Heart right ventricle (tissue), 16 donors: ENCODE data around the gene SPACA7. TPM values are rescaled to one million over a fixed set of nuclear protein-coding genes. Genes with fewer than 3 reads are reported as not detected.

Experiments used
- ATAC-seq, 8 donors: fragments of 200-7000 bp; cut with Tn5 transposase; one replicate each; pipeline ENCODE4 v1.9.1; 2020; ENCODE audit warnings: mild to moderate bottlenecking in 8 of 8, moderate library complexity in 8 of 8, moderate number of reproducible peaks in 1 of 8
- DNase-seq, 2 donors: peaks; one replicate each; pipeline ENCODE4 v3.0.0-alpha.2; 2020
- H3K27ac ChIP-seq, 10 donors: fragments of 200-600 bp; sonication (generic) in 2 of 10; one replicate each; pipeline versions ENCODE4 v1.5.0 to v1.8.0; 2020 to 2022; ENCODE audit warnings: mild to moderate bottlenecking in 3 of 10
- H3K27me3 ChIP-seq, 7 donors: fragments of 200-600 bp; one replicate each; pipeline ENCODE4 v1.8.0; 2021 to 2022; ENCODE audit warnings: mild to moderate bottlenecking in 2 of 7
- H3K36me3 ChIP-seq, 9 donors: fragments of 200-600 bp; sonication (generic) in 1 of 9; one replicate each; pipeline versions ENCODE4 v1.5.0 to v1.8.0; 2020 to 2022; ENCODE audit warnings: mild to moderate bottlenecking in 2 of 9
- H3K4me1 ChIP-seq, 9 donors: fragments of 200-600 bp; sonication (generic) in 1 of 9; one replicate each; pipeline versions ENCODE4 v1.5.0 to v1.8.0; 2020 to 2022; ENCODE audit warnings: mild to moderate bottlenecking in 4 of 9
- H3K4me3 ChIP-seq, 10 donors: fragments of 200-600 bp; sonication (generic) in 2 of 10; one replicate each; pipeline versions ENCODE4 v1.5.0 to v1.8.0; 2020 to 2022; ENCODE audit warnings: mild to moderate bottlenecking in 7 of 10, moderate library complexity in 2 of 10
- H3K9me3 ChIP-seq, 11 donors: fragments of 200-600 bp in 10 of 11; sonication (generic) in 2 of 11; one replicate each; pipeline versions ENCODE4 v1.5.0 to v1.8.0; 2013 to 2022; ENCODE audit warnings: mild to moderate bottlenecking in 2 of 11, control low read depth in 1 of 11, moderate library complexity in 1 of 11
- CTCF ChIP-seq, 9 donors: fragments of 200-600 bp; sonication (generic) in 2 of 9; IDR thresholded peaks; one replicate each; pipeline versions ENCODE4 v1.5.0 to v1.8.0; 2021 to 2022; ENCODE audit warnings: antibody characterized with exemption in 9 of 9, mild to moderate bottlenecking in 5 of 9, moderate library complexity in 1 of 9
- WGBS, 2 donors: extraction: QIAGEN DNeasy Blood & Tissue Kit; methylation state at CpG; one replicate each; pipeline ENCODE4 v1.1.7; 2013; ENCODE audit warnings: inconsistent platforms in 1 of 2; 5-methylcytosine and 5-hydroxymethylcytosine counted together
- intact Hi-C, 10 donors: fragments of 100-400 bp; cut with DNase I; formaldehyde crosslinking; loops; one replicate each; pipeline versions ENCODE4 v1.11.1 to v1.14.2; 2022
- polyA plus RNA-seq, 2 donors: library from polyadenylated mRNA; stranded (reverse); fragments of 200-250 nt; gene quantifications; one replicate each; pipeline ENCODE4 v1.2.3, GENCODE V29; 2013
- total RNA-seq, 10 donors: library from RNA; stranded (reverse); fragmentation: NEBNext Ultra II Directional in 3 of 10; extraction: Animal tissue kit (Norgen Biotek cat#: 25700) in 3 of 10; gene quantifications; one replicate each; pipeline versions ENCODE4 v1.2.1 to v1.2.4, GENCODE V29; 2021 to 2023
- donor health status: Arrhythmogenic right ventricular cardiomyopathy.
- donor health status: ischemic (EF 13 %, LVEDD 7.1; RV severe dilation, severe dysfunction).
- donor health status: healthy with polysubstance abuse.
- donor health status: DM: no; HTN: yes; CAD: no.
- donor health status: DM: no; HTN: no; CAD: no.
- donor health status: ischemic (EF 25% LVEDD 6.9; RV normal size, moderate dysfunction).
- donor health status: ischemic (EF 25% LVEDD 5.7; RV mildly dilated, moderate dysfunction).
- donor health status: healthy.
- donor health status: DM: yes; HTN: yes; CAD: no.
- donor health status: Ischemic cardiomyopathy.
- donor health status: ischemic (EF 35%, LVEDD 5.7; RV mildly dilated, moderate dysfunction).
- donor health status: nonischemic (EF 11% LVEDD 7.7; RV severe dilation, severe dysfunction).
- donor health status: DM: yes; HTN: yes; CAD: no.
- donor health status: PGD.
- donor health status: ischemic (EF 29% LVEDD 5.4; RV normal size, mild dysfunction).
- donor health status: nonischemic (EF 23%, LVEDD 6.1; RV moderate dilation, normal function).

The SPACA7 gene
- total and polyA plus RNA-seq, 12 donors: not detected

GRCh38 chr13:112453207-112453829 is 77.2 kb downstream of the SPACA7 start:
- Histone ChIP-seq H3K27ac (no peak overlapping the region), H3K4me3 (no peak overlapping the region), H3K9me3 (no peaks in the 10 kb centered on the region), H3K36me3 (no peaks in the 10 kb centered on the region), H3K27me3 (peaks cover 0 to 27% (median 20%) of the 10 kb centered on the region in 7 donors), H3K4me1 (no peaks in the 10 kb centered on the region)
- intact Hi-C loops: no loop called here
- ATAC-seq (no peak), DNase-seq (no peak)
- TF ChIP-seq CTCF (IDR thresholded peaks at IDR 0.05): no peak
- 89% methylated on average over 32 of the region's 32 CpGs for WGBS, 2 donors

GRCh38 chr13:112453874-112454647 is 77.9 kb downstream of the SPACA7 start:
- no peaks in the 10 kb centered on the region for H3K36me3 ChIP-seq
- no peak overlapping the region for H3K27ac ChIP-seq
- no peak for DNase-seq
- TF ChIP-seq CTCF (IDR thresholded peaks at IDR 0.05): no peak
- WGBS, 2 donors: 72% methylated on average over 30 of the region's 30 CpGs
- intact Hi-C loops: no loop called here
- ATAC-seq: no peak
- peaks cover 0 to 27% (median 14%) of the 10 kb centered on the region in 7 donors for H3K27me3 ChIP-seq
- H3K4me3 ChIP-seq: no peak overlapping the region
- peaks cover 0 to 7% (median 0%) of the 10 kb centered on the region in 11 donors for H3K9me3 ChIP-seq
- no peaks in the 10 kb centered on the region for H3K4me1 ChIP-seq

GRCh38 chr13:112454648-112455334 is 78.6 kb downstream of the SPACA7 start:
- Histone ChIP-seq H3K27ac (no peak overlapping the region), H3K4me1 (no peaks in the 10 kb centered on the region), H3K36me3 (no peaks in the 10 kb centered on the region), H3K9me3 (peaks cover 0 to 14% (median 5%) of the 10 kb centered on the region in 11 donors), H3K4me3 (no peak overlapping the region), H3K27me3 (peaks cover 0 to 27% (median 14%) of the 10 kb centered on the region in 7 donors)
- 73 to 77% methylated on average over 16 of the region's 16 CpGs for WGBS, 2 donors
- no peak for DNase-seq
- TF ChIP-seq CTCF (IDR thresholded peaks at IDR 0.05): no peak
- intact Hi-C loops: no loop called here
- no peak for ATAC-seq

- Histone ChIP-seq H3K9me3 (peaks cover 0 to 20% (median 5%) of the 10 kb centered on the region in 11 donors), H3K4me3 (no peak overlapping the region), H3K27me3 (peaks cover 0 to 27% (median 14%) of the 10 kb centered on the region in 7 donors), H3K4me1 (no peaks in the 10 kb centered on the region), H3K36me3 (no peaks in the 10 kb centered on the region), H3K27ac (no peak overlapping the region)
- DNase-seq: no peak
- no peak for ATAC-seq
- WGBS, 2 donors: 78 to 84% methylated on average over 17 of the region's 17 CpGs
- intact Hi-C loops: no loop called here
- no peak for TF ChIP-seq CTCF (IDR thresholded peaks at IDR 0.05)
Observed at GRCh38 chr13:112455476-112456059, 79.4 kb downstream of the SPACA7 start.
